ENCODE data around the gene SERPINA4. TPM values are rescaled to one million over a fixed set of nuclear protein-coding genes. Genes with fewer than 3 reads are reported as not detected.

Gene SERPINA4
- total RNA-seq, 1 experiment from 2014 or later: not detected

DNA sequence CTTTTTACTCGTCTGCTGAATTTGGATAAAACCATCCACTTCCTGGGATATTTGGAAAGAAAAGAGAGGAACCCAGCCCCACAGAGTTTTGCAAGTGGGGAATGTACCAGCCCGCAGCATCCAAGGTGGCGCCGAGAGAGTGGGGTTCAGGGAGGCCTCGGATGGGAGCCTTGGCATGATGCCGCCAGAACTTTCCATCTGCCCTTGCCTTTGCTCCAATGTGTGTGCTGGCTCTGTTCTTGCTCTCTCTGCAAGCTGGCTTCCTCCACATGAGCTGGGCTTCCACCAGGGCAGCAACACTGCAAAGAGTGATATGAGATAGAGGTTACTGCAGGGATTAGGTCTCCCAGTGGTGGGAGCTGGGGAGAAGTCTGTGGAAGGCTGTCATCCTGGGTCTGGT is 45.4 kb upstream of the SERPINA4 start:
- BruUV-seq (replicated peaks): no TSS peak
- H3K4me1 ChIP-seq (replicated peaks; ENCODE audit: insufficient read depth): no peaks in the 10 kb centered on the region
- no peak overlapping the region for H2AFZ ChIP-seq
- H3K27ac ChIP-seq: no peak overlapping the region
- H3K36me3 ChIP-seq (ENCODE audit: low read depth): no peaks in the 10 kb centered on the region
- no peaks in the 10 kb centered on the region for H3K9me3 ChIP-seq (ENCODE audit: insufficient read depth, low read depth)
- no peaks in the 10 kb centered on the region for H3F3A ChIP-seq (ENCODE audit: insufficient read depth, low read depth)
- H3K9me2 ChIP-seq (ENCODE audit: insufficient read depth): no peaks in the 10 kb centered on the region
- H3K27me3 ChIP-seq (ENCODE audit: insufficient read depth, low read depth): peaks cover 26% of the 10 kb centered on the region
- no peak for DNase-seq
- intact Hi-C loops (cut with micrococcal nuclease; ENCODE audit: unreplicated experiment): no loop called here
- no peak overlapping the region for H3K4me3 ChIP-seq
- no peaks in the 10 kb centered on the region for H4K20me1 ChIP-seq (ENCODE audit: insufficient read depth)
- ChIA-PET CTCF (no interaction called here), POLR2A (ENCODE audit: unreplicated experiment) (no interaction called here)
- H3K4me2 ChIP-seq: no peak overlapping the region
- no peak for TF ChIP-seq CTCF (conservative IDR thresholded peaks at IDR 0.05)
- no peak for TF ChIP-seq EZH2 (IDR thresholded peaks at IDR 0.05; ENCODE audit: low read depth)
- no peaks in the 10 kb centered on the region for H3K79me2 ChIP-seq (ENCODE audit: low read depth)

DNA sequence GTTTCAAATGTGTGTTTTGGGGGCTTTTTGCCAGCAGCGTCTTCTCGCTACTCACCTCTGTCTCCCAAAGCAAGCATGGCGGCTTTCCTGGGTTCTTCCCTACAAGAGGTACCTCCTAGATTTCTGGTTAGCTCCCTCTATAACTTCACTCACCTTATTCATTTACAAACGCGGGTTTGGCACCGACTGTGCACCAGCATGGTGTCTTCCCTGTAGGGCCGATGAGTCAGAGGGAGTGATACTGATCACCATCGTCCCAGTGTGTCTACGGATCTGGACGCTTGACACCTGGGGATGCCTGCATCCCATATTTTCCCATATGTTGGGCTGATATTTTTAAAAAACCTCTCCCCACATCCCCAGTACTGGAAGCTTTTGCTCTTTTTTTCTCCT is 44.0 kb upstream of the SERPINA4 start:
- no peaks in the 10 kb centered on the region for H3K9me2 ChIP-seq (ENCODE audit: insufficient read depth)
- H3K4me3 ChIP-seq: no peak overlapping the region
- H3K4me2 ChIP-seq: no peak overlapping the region
- ChIA-PET CTCF (no interaction called here), POLR2A (ENCODE audit: unreplicated experiment) (no interaction called here)
- BruUV-seq (replicated peaks): no TSS peak
- H3K36me3 ChIP-seq (ENCODE audit: low read depth): no peaks in the 10 kb centered on the region
- H4K20me1 ChIP-seq (ENCODE audit: insufficient read depth): no peaks in the 10 kb centered on the region
- TF ChIP-seq EZH2 (IDR thresholded peaks at IDR 0.05; ENCODE audit: low read depth): no peak
- TF ChIP-seq CTCF (conservative IDR thresholded peaks at IDR 0.05): no peak
- intact Hi-C loops (cut with micrococcal nuclease; ENCODE audit: unreplicated experiment): no loop called here
- H3K4me1 ChIP-seq (replicated peaks; ENCODE audit: insufficient read depth): no peaks in the 10 kb centered on the region
- DNase-seq: no peak
- no peaks in the 10 kb centered on the region for H3K9me3 ChIP-seq (ENCODE audit: insufficient read depth, low read depth)
- H3K27me3 ChIP-seq (ENCODE audit: insufficient read depth, low read depth): peaks cover 26% of the 10 kb centered on the region
- H3K27ac ChIP-seq: no peak overlapping the region
- no peaks in the 10 kb centered on the region for H3F3A ChIP-seq (ENCODE audit: insufficient read depth, low read depth)
- H2AFZ ChIP-seq: no peak overlapping the region
- no peaks in the 10 kb centered on the region for H3K79me2 ChIP-seq (ENCODE audit: low read depth)

DNA sequence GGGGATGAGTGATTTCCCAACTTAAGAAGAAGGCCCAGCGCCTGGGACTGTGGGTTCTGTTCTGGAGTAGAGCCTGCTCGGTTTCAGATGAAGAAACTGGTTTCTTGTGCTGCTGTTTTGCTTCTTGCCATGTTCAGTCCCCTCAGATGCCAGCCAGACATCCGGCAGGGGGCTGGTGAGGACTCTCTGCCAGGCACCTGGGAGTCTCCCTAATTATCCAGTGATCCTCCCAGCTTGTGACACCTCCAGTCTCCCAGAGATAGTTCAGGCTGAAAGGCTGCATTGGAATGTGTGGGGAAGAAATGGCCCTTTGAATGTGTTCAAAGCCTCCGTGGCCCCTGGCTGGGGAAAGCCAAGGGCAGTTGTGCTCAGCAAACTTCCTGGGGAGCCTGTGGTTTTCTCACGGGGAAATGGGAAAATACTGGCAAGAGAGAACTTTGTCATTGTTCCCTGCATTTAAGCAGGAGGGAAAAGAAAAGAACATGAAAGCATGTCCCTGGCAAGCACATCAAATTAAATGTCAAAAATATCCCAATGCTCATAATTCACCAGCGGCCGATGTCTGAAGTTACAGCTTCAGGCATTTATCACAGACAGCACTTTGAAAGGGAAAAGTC is 43.5 kb upstream of the SERPINA4 start:
- no peaks in the 10 kb centered on the region for H4K20me1 ChIP-seq (ENCODE audit: insufficient read depth)
- H3K27me3 ChIP-seq (ENCODE audit: insufficient read depth, low read depth): peaks cover 26% of the 10 kb centered on the region
- no peaks in the 10 kb centered on the region for H3F3A ChIP-seq (ENCODE audit: insufficient read depth, low read depth)
- TF ChIP-seq CTCF (conservative IDR thresholded peaks at IDR 0.05): no peak
- no peak for TF ChIP-seq EZH2 (IDR thresholded peaks at IDR 0.05; ENCODE audit: low read depth)
- ChIA-PET POLR2A (ENCODE audit: unreplicated experiment) (no interaction called here), CTCF (no interaction called here)
- no peaks in the 10 kb centered on the region for H3K9me3 ChIP-seq (ENCODE audit: insufficient read depth, low read depth)
- H2AFZ ChIP-seq: no peak overlapping the region
- H3K27ac ChIP-seq: no peak overlapping the region
- intact Hi-C loops (cut with micrococcal nuclease; ENCODE audit: unreplicated experiment): no loop called here
- no peak for DNase-seq
- H3K79me2 ChIP-seq (ENCODE audit: low read depth): no peaks in the 10 kb centered on the region
- H3K4me3 ChIP-seq: no peak overlapping the region
- H3K36me3 ChIP-seq (ENCODE audit: low read depth): no peaks in the 10 kb centered on the region
- no peaks in the 10 kb centered on the region for H3K4me1 ChIP-seq (replicated peaks; ENCODE audit: insufficient read depth)
- H3K9me2 ChIP-seq (ENCODE audit: insufficient read depth): no peaks in the 10 kb centered on the region
- no TSS peak for BruUV-seq (replicated peaks)
- H3K4me2 ChIP-seq: no peak overlapping the region

Data from PC-9 (cell line).